Measurements from ENCODE around the gene RNF115. TPM values are rescaled to one million over a fixed set of nuclear protein-coding genes. Genes with fewer than 3 reads are reported as not detected.
"Not testable (repeated sequence)": the region's sequence is repeated elsewhere in the genome, so short reads cannot be mapped to it uniquely, and the experiment has no call there.

RNF115 gene
- total and polyA plus RNA-seq, 3 donors from 2014 or later: 13.8 to 29.1 (median 24.4) TPM

DNA sequence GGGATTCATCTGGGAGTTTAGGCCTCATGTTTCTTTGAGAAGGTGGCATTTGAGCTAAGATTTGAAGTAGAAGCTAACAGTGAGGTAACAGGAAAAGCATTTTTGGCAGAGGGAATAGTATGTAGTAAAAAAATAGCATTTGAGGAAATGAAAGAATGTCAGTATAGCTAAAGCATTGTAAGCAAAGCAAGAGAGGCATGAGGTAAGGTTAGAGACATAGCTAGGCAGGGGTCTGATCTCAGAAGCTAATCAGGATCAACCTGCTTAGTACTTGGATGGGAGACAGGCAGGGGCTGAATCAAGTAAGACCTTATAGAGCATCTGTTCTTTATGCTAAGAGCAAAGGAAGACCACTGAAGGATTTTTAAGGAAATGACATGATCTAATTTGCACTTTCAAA lies 4.1 kb upstream of the RNF115 start:
- intact Hi-C loops (cut with DNase I; ENCODE audit: low total_unique reads): no loop called here
- Histone ChIP-seq H3K4me1 (no peaks in the 10 kb centered on the region), H3K27ac (no peak overlapping the region), H3K27me3 (no peaks in the 10 kb centered on the region), H3K9me3 (no peaks in the 10 kb centered on the region), H3K36me3 (ENCODE audit: low read depth, missing control alignments) (no peaks in the 10 kb centered on the region), H3K4me3 (no peak overlapping the region)
- TF ChIP-seq, protein P1, sequence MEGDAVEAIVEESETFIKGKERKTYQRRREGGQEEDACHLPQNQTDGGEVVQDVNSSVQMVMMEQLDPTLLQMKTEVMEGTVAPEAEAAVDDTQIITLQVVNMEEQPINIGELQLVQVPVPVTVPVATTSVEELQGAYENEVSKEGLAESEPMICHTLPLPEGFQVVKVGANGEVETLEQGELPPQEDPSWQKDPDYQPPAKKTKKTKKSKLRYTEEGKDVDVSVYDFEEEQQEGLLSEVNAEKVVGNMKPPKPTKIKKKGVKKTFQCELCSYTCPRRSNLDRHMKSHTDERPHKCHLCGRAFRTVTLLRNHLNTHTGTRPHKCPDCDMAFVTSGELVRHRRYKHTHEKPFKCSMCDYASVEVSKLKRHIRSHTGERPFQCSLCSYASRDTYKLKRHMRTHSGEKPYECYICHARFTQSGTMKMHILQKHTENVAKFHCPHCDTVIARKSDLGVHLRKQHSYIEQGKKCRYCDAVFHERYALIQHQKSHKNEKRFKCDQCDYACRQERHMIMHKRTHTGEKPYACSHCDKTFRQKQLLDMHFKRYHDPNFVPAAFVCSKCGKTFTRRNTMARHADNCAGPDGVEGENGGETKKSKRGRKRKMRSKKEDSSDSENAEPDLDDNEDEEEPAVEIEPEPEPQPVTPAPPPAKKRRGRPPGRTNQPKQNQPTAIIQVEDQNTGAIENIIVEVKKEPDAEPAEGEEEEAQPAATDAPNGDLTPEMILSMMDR (IDR thresholded peaks at IDR 0.05): no peak
- TF ChIP-seq POLR2A (IDR thresholded peaks at IDR 0.05): no peak
- DNase-seq: no peak

DNA sequence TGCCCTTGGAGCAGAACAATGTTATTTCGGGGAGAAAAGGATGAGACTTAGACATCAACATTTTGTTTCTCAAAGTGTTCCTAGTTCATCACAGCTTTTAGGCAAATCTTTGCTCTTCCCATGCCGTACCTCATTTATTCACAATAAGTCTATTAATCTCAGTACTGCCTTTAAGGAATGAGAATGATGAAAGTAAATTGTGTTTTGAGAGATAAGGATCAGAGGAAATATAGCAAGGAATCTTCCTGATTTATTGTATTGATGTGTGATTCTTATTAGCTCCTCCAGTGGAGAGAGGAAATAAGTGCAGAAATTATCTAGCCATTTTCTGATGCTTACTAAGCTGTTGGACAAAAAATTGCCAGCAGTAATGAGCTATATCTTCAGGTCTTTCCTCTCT lies 2.1 kb upstream of the RNF115 start:
- intact Hi-C loops (cut with DNase I; ENCODE audit: low total_unique reads): no loop called here
- no peaks in the 10 kb centered on the region for H3K27me3 ChIP-seq
- H3K9me3 ChIP-seq: no peaks in the 10 kb centered on the region
- H3K4me1 ChIP-seq: no peaks in the 10 kb centered on the region
- no peak overlapping the region for H3K4me3 ChIP-seq
- no peak for DNase-seq
- TF ChIP-seq, protein P1 (IDR thresholded peaks at IDR 0.05): no peak
- WGBS, 2 donors: 93% methylated on average over 2 of the region's 2 CpGs
- no peaks in the 10 kb centered on the region for H3K36me3 ChIP-seq (ENCODE audit: low read depth, missing control alignments)
- no peak overlapping the region for H3K27ac ChIP-seq

DNA sequence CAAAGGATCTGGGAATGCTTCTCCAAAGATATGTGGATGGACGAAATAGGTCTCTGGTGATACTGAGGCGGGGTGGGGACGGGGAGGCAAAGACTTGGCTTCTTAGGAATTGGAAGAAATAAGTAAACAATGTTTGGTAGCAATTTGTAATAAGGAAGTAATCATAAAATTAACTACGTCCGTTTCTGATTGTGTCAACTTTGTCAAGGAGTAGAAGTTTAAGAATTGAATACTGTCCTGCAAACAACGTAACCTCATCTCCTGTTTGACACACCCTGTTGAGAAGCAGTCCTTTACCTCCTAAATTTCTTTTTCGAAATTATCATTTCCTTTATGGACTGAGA lies 576 bp upstream of the RNF115 start:
- Histone ChIP-seq H3K27ac (peak overlapping the region; percentile 96 to 97), H3K36me3 (ENCODE audit: low read depth, missing control alignments) (no peaks in the 10 kb centered on the region), H3K4me1 (no peaks in the 10 kb centered on the region), H3K4me3 (peak overlapping the region; percentile 68 to 82), H3K27me3 (no peaks in the 10 kb centered on the region), H3K9me3 (no peaks in the 10 kb centered on the region)
- TF ChIP-seq POLR2A (IDR thresholded peaks at IDR 0.05): no peak
- TF ChIP-seq, protein P1 (IDR thresholded peaks at IDR 0.05): no peak
- intact Hi-C loops (cut with DNase I; ENCODE audit: low total_unique reads): no loop called here
- 0% methylated on average over 7 of the region's 7 CpGs for WGBS, 2 donors
- no peak for DNase-seq

DNA sequence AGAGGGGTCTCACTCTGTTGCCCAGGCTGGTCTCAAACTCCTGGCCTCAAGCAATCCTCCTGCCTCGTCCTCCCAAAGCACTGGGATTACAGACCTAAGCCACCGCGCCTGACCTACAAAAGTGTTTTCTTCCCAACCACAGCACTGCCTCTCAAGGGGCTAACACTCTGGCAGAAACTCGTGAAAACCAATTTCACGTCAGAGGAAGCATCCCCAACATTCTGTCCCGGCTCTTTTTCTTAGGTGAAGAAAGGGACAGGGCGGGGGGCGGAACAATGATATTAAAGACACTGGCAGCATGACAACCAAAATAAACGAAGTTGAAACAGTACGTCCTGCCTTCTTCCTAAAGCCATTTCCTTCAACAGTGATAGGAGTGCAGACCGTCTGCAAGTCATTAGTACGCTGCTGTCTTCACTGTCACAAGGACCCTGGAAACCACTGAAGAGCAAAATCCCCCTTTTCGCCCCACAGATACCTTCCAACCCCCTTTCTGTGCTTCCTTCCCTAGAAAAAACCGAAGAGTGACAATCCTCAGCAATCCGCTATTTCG lies 1.0 kb downstream of the RNF115 start:
- WGBS, 2 donors: no CpG with 5 or more reads among the region's 16 CpGs
- H3K9me3 ChIP-seq; H3K27ac ChIP-seq; intact Hi-C loops (cut with DNase I; ENCODE audit: low total_unique reads); H3K4me1 ChIP-seq; DNase-seq; H3K36me3 ChIP-seq (ENCODE audit: low read depth, missing control alignments); H3K27me3 ChIP-seq: not testable (repeated sequence)
- H3K4me3 ChIP-seq: peak overlapping the region in 1 of 2 donors; percentile 82

DNA sequence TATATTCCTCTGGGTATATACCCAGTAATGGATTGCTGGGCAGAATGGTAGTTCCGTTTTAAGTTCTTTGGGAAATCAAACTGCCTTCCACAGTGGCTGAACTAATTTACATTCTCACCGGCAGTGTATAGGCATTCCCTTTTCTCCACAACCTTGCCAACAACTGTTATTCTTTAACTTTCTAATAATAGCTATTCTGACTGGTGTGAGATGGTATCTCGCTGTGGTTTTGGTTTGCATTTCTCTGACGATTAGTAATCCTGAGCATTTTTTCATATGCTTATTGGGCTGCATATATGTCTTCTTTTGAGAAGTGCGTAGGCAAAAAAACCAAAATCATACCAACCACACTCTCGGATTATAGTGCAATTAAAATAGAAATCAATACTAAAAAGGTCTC lies 5.8 kb downstream of the RNF115 start:
- intact Hi-C loops (cut with DNase I; ENCODE audit: low total_unique reads); H3K9me3 ChIP-seq; H3K27me3 ChIP-seq; H3K36me3 ChIP-seq (ENCODE audit: low read depth, missing control alignments); DNase-seq; H3K4me3 ChIP-seq; H3K4me1 ChIP-seq; H3K27ac ChIP-seq: not testable (repeated sequence)
- 81 to 100% methylated on average over 2 of the region's 6 CpGs for WGBS, 2 donors

DNA sequence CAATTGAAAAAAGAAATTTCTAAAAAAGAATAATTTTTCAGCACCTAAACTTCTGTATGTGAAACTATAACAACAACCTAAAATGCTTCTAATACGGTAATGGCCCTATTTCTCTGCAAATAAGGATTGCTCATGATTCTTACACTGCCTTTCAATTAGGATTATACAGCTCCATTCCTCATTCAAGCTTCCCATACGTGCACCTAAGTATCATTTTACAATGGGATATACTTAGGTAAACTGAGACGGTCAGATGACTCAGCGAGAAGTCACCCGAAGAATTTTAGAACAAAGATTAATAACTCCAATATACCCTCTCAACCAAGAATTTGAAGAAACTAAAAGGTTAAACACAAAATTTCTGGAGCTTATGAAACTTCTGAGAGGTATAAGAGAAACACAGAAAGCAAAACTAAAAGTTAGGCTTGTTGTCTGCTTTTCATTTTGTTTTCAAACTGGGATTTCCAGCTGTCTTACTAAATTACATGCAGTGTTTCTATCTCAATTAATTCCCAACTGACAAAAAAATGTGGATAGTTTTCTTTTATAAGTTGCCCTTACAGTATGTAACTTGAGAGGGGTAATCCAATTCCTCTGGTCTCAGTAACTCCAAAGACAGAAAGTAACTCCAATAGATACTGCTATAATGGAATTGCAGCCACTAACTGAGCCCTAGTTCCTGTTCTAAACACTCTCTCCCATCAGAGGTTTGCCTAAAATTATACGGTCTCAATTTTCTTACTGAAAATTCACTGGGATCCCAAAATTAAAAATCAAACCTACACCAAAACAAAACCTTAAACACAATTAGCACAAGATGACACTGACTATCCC lies 10.7 kb downstream of the RNF115 start:
- intact Hi-C loops (cut with DNase I; ENCODE audit: low total_unique reads); H3K9me3 ChIP-seq; H3K4me1 ChIP-seq; H3K27me3 ChIP-seq; DNase-seq; H3K4me3 ChIP-seq; H3K36me3 ChIP-seq (ENCODE audit: low read depth, missing control alignments); H3K27ac ChIP-seq: not testable (repeated sequence)
- WGBS, 2 donors: 53 to 80% methylated on average over 4 to 6 of the region's 6 CpGs
